GM21528 (cell line): ENCODE data around the gene CHGA.

Source experiments
- ATAC-seq: cut with Tn5 transposase; IDR thresholded peaks from one replicate; pipeline ENCODE4 v1.9.1; 2021; ENCODE audit warnings: mild to moderate bottlenecking, moderate library complexity; ENCODE audit not compliant: unreplicated experiment, low FRiP score

The CHGA gene

DNA sequence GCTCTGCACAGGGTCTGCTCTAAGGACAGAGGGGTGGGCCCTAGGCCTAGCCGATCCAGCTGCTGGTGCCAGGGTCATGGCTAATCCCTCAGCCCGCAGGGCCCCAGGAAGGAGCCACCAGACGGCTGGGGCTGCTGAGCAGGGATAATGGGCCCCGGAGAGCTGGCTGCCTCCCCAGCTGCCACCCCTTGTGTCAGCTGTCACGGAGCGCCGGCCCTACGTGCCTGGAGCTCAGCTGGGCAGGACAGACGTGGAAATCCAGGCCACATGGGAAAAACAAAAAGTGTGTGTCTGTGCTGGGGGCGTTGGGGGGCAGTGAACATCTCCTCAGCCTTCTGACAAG lies 36.2 kb downstream of the CHGA start:
- no peak for ATAC-seq

DNA sequence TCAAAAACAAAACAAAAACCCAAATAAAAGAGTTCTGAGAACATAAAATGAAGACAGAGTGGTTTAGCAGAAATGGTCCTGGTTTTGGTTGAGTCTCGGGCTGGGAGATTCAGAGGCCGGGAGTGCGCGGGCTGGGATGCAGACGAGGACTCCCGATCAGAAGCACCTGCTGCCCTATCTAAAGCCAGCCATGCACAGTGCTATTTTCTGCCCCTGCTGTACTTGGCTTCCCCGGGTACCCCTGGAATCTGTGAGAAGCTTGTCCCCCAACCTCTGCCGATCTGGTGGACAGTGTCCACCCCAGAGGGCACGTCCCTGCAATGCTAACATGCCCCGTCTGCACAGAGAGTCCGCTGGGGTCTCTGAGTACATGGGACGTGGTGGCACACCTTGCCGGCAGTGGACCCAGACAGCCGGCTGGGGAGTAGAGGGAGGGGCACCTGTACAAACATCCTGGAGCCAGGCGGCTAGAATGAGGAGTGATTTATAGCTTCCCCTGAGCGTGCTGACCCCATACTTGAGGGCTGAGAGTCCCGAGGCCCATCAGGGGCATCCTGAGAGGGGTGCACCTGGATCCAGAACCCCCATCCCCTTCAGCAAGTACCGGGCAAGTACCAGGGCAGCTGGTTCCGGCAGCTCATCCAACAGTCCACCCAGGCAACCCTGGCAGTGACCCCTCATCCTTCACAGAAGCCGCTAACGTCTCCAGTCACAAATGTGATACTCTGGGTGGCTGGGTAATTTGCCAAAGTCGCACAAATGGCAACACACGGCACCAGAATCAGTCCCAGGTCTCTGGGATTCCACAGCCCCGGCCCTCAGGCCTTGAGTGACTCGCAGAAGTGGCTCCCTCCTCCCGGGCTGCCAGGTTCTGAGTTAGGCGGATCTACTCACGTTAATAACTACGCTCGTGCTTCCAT lies 37.1 kb downstream of the CHGA start:
- ATAC-seq: no peak

DNA sequence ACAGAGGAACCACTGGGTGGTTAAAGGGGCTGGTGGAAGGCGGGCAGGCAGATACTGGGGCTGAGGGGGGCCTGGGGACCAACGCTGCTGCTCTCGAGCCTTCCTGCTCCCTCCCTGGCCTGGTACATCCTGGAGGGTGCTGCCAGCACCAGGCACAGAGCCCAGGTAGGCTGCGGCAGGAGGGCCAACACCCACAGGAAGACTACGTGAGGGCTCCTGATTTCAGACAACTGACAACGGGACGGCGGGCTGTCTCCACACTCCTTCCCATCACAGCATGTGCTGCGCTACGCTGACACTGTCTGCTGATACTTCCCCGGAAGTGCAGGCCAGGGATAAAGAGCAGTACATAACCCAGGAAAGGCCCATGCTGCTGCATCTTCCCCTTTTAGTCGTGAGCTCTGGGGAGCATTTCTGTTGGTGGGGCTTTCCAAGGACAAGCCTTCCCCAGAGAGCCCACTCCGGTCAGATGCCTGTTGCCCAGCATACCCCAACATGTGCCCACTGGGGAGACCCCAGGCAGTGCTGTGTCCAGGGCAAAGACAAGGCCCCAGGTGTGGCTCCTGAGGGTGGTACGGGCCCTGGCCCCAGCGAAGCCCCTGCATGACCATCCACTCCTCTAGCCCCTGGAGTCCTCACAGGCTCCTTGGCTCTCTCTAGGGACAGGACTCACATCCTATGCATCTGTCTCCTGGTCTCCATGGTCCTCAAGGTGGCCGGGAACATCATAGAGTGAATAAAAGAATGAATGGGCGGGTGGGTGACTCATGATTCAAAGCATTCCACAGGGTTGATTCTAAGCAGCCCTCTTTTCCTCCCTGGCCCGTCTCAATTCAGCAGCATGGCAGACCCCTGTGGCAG lies 38.0 kb downstream of the CHGA start:
- no peak for ATAC-seq

DNA sequence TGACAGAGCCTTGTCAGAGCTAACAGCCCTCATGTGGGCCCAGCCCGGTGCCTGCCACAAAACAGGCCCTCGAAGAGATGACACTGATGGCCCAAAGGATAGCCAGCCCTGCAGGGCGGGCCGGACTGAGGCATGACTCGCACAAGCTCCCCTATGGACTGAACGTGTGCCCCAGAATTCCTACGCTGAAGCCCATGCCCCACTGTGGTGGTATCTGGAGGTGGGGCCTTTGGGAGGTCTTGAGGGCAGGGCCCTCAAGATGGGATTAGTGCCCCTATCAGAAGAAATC lies 38.6 kb downstream of the CHGA start:
- no peak for ATAC-seq

DNA sequence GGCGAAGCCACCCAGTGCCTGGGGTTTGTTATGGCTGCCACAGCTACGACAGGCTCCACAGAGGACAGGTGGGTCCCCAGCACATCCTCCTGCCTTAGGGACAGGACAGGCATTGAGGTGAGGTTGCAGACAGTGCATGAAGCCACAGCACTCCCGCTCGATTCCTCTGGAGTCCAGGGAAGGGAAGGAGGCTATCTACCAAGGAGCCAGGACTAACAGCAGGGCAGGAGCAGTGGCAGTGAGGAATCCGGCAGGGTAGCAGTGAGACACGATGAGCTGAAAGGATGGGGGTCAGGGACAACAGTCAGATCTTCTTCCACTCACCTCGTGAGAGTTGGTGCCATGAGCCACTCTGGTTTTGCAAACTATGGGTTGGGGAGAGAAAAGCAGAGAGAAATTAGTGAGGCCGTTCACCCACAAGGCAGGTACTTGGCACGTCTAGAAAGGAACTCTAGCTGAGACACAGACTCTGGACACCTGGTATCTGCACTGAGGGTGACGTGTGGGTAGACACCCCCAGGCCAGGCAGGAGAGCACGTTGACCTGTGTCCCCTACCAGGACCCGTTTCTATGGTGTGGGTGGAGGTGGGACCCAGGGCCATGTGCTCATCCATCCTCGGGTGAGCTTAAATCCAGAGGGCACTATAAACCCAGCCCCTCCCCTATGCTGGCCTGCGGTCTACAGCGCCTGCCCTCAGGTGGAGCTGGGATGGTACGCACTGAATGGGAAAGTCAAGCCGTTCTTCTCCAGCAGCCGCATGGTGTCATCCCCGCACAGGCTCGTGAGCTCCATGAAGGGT lies 39.3 kb downstream of the CHGA start:
- no peak for ATAC-seq

DNA sequence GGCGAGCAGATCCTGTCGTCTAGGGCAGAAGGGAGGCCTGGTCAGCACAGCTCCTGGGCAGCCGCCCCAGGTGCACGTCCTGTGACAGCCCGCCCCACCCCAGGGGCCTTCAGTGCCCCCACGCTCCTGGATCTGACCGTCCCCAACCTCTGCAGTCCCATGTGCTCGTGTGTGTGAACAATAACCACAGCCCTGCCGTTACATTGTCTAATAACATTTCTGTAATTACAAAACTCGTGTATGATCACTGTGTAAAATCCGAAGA lies 39.8 kb downstream of the CHGA start:
- no peak for ATAC-seq

DNA sequence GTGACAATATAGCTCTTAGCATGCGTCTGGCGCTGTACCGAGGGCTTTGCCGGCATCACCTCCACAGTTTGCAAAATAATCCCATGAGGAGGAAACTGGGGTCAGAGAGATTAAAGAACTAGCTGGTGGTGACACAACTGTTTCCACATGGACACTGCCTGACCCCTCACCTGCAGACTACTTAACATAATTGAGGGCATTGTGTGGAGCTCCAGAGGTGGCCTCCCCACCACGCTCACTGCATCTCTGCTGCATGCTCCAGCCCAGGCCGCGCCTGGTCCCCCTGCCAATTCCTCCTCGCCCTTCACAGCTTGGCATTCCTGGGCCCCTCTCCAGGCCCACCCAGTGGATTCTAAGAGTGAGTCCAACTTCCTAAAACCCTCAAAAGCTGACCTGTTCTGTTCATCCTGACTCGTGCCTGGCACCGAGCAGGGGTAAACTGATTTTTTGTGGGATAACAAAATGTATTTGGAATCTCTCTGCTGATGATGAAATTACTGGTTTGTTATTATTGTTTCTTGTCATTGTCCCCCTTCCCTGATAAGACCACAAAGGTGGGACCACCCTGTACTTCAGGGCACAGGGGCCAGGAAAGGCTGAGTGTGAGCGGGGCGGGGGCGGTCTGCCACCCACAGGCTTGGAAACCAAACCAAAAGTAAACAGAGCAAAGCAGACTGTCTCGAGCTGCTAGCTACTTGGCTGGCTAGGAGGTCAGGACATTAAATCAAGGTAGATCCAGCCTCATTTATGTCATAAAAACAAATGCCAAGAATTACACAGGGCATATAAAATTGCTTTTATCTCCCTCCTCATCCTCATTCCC lies 40.6 kb downstream of the CHGA start:
- ATAC-seq: no peak

DNA sequence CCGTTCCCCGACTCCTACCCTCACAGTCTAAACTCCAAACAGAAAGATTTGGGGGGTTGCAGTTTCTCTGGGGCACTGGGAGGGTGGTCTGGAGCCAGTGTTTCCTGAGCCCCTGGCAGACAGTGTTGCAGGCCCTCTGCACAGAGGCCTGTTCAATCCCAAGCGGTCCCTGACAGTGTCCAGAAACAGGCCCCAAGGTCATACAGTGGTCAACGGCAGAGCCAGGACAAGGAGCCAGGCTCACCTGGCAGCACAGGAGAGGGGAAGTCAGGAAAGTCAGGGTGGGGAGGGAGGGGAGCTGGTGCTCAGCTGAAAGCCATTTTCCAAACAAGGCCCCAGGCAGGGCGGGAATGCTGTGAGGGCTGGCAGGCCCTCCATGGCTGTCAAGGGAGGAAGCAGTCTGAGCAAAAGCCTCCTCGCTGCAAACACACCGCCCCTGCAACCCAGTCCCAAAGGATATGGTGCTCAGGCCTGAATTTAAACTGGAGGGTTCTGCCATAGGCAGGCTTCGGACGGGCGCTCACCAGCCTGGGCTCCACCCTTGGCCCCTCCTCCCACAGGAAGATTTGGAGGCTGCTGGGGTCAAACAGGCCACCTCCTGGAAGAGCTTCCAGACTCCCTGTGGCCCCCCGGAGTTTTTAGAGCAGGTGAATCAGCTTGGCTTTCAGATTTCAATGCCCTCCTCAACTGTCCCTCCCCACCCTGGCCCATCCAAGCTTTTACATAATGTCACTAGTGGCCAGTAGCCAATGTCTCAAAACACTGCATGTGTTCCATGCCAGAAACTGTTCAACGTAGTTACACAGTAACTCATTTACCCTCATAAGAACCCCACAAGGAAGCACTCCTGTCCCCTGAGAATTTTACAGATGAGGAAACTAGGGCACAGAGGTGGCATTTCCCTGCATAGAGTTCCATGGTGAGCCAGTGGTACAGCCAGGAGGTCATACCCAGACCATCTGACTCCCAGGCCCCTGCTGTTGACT lies 41.5 kb downstream of the CHGA start:
- no peak for ATAC-seq

DNA sequence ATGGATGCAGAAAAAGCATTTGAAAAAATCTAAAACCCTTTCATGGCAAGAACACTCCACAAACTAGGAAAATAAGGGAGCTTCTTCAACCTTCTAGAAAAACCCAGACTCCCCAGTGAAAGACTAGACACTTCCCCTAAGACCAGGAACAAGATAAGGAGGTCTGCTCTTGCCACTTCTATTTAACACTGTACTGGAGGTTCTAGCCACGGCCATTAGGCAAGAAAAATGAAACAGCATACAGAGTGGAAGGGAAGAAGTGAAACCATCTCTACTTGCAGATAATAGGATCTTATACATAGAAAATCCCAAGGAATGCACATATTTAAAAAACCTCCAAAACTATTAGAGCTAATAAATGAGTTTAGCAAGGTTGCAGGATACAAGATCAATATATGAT lies 42.3 kb downstream of the CHGA start:
- ATAC-seq: no peak

DNA sequence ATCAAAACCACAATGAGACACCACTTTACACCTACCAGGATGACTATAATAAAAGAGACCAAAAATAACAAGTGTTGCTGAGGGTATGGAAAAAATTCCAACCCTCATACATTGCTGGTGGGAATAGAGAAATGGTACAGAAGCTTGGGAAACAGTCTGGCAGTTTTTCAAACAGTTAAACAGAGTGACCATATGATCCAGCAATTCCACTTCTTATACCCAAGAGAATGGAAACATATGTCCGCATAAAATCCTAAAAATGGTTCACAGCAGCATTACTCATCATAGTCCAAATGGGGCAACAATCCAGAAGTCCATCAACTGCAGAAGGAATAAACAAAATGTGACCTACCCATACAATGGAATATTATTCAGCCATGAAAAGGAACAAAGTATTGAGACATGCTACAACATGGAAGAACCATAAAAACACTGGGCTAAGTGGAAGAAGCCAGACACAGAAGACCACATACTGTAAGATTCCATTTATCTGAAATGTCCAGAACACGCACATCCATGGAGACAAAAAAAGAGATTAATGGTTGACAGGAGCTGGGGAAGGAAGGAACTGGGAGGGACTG lies 44.5 kb downstream of the CHGA start:
- ATAC-seq: no peak

DNA sequence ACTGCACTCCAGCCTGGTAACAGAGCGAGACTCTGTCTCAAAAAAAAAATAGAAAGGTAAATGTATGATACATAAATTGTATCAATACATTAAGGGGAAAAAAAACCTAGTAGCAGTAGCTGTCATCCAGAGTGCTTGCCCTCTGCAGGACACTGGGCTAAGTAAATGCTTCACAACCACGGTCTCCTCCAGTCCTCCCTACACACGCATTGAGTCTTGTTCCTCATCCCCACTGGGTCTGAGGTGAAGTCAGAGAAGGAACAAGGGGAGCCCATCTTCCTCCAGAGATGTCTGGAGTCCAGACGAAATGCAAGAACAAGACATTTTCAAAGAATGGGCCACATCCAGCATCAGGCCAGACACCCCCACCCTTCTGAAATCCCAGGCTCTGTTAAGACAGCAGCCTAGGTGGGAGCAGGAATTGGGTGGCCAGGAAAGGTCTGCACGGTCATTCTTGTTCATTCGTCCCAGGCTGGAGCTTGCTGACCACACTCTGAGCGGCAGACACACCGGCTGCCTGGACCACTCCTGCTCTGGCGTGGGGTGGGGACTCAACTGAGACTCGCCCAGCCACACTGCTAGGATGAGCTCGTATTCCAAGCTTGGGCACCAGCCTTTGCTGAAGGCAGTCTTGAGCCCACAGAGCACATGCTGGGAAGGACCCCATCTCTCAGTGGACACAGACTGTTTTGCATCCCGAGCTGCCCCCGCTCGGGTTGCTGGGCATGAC lies 45.5 kb downstream of the CHGA start:
- ATAC-seq: no peak

DNA sequence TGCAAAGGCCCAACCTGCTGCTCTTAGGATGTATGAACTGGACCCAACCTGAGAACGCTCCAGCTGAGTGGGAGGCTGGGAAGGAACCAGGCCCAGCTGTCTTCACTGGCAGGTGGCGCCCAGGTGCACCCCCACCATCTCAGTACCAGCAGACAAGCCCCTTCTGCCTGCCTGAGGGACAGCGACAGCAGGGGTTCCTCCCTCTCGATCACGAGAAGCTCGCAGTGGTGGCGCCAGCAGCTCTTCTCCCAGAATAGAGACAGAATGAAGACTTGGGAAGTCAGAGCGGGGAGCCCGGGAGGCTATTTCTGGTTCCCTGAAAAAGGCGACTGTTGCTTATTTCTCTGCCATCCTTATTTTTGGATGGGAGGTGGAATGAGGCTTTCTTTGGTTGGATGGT lies 46.5 kb downstream of the CHGA start:
- ATAC-seq: no peak

DNA sequence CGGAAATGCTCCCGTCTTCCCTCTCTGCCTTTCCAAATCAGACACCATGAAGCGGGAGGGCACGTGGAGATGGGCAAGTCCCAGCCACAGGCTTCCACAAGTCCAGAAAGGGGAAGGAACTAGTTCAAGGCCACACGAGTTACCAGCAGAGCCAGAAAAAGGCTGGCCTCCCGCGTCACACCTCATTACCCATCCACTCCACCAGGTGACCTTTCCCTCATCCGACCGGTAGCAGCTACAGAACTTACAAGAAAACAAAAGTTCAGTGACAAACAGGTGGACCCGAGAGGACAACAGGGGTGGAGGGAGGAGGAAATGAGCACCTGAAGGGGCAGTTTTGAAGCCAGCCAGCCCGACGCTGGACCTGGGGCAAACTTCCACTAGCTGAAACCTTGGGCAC lies 46.9 kb downstream of the CHGA start:
- ATAC-seq: no peak

DNA sequence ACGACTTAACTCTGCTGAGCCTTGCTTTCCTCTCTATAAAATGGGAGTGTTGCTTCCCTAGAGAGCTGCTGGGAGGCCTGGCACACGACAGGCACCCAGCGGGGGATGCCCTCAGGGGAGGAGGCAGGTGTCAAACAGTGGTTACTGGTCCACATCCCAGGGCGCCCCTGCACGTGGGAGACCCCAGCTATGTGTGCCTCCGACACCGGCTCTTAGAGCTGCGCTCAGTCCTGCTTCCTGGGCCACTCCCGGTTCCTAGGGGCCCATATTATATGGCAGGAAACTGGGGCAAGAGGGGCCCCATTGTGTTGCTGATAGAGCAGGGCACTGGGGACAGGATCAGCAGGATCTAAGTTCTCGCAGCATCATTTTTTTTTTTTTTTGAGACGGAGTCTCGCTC lies 47.3 kb downstream of the CHGA start:
- ATAC-seq: no peak

DNA sequence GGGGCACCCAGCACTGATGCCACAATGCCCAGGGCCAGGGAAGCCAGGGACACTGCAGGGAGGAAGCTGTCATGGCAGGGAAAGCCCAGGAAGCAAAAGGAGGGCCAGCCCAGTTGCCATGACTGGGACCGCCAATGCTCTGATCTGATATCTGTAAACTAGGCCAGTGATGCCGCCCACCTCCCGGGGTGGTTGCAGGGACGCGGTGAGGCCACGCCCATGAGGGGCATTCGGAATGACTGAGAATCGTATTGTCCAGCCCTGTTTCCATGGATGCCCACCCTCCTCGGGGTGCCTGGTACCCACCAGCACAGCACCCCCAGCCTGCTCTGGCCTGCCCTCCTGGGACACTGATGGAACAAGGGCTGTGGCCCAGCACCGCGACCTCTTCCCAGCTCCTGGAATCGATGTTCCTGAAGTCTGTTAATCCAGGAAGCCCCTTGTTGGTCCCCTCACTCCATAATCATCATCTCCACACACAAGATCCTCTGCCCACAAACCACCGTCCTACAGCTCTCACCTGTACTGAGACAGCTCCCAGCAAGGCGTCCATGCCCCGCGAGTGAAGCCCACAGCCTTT lies 48.7 kb downstream of the CHGA start:
- no peak for ATAC-seq

DNA sequence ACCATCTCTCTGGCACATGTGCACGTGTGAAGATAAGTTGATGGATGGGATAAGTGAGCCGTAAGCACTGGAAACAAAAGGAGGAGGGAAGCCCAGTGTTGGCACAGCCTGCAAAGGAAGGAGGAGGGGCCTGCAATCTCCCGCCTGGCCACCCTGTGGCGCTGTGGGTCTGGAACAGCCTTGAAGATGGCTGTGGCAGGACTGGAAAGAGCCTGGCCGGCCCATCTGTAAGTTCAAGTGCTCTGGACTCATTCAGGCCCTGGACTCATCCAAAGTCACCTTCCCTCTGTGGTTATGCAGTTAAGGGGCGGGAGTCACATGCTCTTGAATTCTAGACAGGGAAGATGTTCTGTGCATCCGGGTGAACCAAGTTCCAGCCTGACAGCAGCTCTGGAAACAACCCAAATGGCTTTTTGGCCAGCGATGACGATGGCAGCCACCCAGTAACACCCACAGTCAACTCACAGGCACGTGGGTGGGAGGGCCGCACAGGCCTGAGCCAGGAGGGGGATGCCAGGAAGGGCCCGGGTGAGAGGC lies 50.4 kb downstream of the CHGA start:
- ATAC-seq: no peak

DNA sequence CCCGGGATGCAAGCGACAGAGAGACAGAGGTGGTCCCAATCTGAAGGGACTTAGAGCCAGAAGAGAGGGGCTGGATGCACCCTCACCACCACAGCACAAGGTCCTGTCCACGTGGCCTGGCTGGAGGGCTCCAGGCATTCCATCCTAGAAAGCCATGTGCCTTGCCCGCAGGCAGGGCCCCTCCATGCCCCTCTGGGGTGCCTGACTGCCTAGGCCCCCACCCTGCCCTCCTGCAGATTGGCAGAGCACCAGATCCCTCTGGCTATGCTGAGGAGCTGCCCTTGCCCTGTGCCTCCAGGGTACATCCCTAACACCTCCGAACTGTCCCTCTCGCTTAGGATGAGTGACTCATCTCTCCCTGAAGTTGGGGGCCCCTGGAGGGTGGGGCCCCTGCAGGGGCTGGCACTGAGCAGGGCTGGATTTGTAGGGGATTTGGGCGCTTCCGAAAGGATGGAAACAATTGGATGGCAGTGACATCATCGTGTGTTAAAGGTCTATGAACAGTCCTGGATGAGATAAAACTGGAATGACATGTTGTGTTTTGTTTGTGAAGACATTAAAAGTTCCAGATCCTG lies 50.9 kb downstream of the CHGA start:
- no peak for ATAC-seq
